GM12872 (cell line): ENCODE results near the gene CARHSP1.

ENCODE experiments used
- TF ChIP-seq, protein P1 (sequence below): IDR thresholded peaks from 3 replicates; pipeline ENCODE4 v1.5.1; 2011; ENCODE audit warnings: low read depth, mild to moderate bottlenecking, low read length, moderate library complexity; ENCODE audit not compliant: insufficient read depth

Gene CARHSP1

DNA sequence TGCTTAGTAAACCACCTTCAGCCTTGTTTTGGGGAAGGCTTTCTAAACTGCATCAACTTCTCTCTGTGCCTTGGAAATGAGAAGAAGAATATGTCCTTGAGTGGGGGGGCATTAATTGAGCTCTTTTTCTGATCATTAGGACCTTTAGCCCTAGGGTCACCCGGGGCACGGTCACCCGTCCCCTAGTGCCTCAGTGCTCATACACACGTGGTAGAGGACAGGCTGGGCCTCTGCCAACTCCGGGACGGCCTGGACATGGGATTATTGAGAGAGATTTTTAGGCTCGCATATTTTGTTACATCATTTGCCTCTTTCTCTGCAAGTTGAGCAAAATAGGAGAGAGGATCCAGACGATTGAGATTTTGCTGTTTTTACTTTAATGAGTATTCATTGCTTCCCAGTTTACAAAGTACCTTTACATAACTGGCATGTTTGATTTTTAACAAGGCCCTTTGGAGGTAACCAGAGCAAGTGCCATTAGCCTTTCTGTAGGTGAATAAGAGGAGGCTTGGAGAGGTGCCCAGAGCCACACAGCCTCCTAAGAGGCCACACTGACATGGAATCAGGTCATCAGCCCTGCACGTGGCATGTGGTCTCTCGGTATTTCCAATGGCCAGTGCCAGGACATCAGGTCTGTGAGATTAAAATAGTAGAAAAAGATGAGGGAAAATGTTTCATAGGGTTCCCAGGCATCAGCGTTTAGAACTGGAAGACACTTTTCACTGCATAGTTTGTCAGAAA, 60.0 kb downstream of the CARHSP1 start:
- TF ChIP-seq, protein P1, sequence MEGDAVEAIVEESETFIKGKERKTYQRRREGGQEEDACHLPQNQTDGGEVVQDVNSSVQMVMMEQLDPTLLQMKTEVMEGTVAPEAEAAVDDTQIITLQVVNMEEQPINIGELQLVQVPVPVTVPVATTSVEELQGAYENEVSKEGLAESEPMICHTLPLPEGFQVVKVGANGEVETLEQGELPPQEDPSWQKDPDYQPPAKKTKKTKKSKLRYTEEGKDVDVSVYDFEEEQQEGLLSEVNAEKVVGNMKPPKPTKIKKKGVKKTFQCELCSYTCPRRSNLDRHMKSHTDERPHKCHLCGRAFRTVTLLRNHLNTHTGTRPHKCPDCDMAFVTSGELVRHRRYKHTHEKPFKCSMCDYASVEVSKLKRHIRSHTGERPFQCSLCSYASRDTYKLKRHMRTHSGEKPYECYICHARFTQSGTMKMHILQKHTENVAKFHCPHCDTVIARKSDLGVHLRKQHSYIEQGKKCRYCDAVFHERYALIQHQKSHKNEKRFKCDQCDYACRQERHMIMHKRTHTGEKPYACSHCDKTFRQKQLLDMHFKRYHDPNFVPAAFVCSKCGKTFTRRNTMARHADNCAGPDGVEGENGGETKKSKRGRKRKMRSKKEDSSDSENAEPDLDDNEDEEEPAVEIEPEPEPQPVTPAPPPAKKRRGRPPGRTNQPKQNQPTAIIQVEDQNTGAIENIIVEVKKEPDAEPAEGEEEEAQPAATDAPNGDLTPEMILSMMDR = no peak

DNA sequence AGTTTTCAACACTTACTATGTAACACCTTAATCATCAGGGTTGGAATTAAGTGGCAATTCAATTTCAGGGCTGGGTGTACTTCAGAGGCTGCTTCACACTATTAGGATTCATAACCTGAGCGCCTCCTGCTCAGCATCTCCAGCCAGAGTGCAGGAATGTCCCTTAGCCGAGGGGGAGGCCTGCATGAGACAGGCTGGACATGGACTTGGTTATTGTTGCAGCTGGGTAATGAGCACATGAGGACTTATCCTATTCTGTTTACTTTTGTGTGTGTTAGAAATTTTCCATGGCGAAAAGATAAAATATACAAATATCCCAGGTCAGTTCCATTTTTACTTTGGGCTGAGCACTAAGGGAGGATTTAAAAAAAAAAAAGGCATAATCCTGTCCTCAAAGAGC, 60.8 kb downstream of the CARHSP1 start:
- TF ChIP-seq, protein P1 = no peak

DNA sequence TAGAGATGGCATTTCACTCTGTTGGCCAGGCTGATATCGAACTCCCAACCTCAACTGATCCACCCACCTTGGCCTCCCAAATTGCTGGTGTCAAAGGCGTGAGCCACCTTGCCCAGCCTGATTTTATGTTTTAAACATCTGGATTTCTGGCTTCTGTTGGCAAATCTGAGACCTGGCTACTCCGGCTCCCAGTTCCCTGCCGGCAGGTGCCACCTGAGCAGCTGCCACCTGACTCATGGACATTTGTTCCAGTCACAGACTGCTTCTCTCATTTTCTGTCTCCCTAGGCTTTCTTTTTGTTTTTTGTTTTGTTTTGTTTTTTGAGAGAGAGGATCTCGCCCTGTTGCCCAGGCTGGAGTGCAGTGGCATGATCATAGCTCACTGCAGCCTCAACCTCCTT, 61.6 kb downstream of the CARHSP1 start:
- TF ChIP-seq, protein P1 = no peak

DNA sequence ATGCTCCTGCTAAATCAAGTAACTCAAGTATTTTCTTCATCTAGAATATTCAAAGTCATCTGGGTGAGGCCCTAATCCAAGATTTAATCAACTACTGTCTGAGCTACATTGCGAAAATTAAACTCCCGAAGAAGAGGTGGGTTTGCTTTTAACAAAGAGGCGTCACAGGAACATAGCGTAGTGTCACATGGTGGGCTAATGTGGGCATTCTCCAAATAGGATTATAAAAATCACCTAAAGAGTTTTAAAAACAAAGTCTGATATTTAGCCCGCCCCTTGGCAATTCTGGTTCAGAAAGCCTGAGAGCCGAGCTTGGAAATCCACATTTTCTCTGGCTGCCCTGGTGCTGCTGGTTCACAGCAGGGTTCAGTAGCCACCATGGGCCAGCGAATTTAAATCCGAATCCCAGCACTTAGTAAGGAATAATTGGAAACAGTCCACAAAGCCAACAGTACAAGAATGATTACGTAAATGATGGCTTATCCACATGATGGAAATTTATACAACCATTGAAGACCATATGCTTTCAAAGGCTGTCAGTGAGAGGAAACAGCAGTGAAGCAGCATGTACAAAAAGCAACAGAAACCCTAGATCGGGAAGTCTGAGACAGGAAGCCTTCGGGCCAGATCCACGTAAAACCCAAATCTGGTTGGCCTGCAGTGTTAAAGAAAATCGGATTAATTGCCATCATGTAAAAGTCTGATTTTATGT, 62.4 kb downstream of the CARHSP1 start:
- TF ChIP-seq, protein P1 = no peak

DNA sequence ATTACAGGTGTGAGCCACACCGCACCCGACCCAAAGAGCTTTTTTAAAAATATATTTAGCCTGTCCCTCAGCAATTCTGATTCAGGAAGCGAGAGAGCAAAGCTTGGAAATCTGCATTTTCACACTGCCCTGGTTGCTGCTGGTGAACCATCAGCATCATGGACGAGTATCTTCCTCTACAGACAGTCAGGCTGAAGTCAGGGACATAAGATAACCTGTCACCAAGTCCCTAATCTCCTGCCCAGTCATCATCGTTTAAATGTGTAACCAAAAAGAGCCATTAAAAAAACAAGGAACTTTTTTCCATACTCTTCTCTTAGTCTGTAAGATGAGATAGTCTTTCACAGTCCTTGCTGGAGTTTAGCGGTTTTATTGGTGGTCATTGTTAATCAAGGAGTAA, 64.5 kb downstream of the CARHSP1 start:
- TF ChIP-seq, protein P1 = no peak
